GM12892 (cell line): Measurements from ENCODE around the gene VEPH1.

Source experiments
- POLR2A ChIP-seq: IDR thresholded peaks from 2 replicates; pipeline ENCODE4 v1.6.1; 2011; ENCODE audit warnings: low read depth, low read length, control low read depth
- TAF1 ChIP-seq: IDR thresholded peaks from 2 replicates; pipeline ENCODE4 v1.6.1; 2011; ENCODE audit warnings: low read depth, mild to moderate bottlenecking, control low read depth, low read length, borderline replicate concordance

- TF ChIP-seq TAF1 = no peak
- TF ChIP-seq POLR2A = no peak
Observed at GRCh38 chr3:157220883-157221282, 282.3 kb downstream of the VEPH1 start.
